HCT116 (cell line): ENCODE data around the gene MAN1A1. TPM values are rescaled to one million over a fixed set of nuclear protein-coding genes. Genes with fewer than 3 reads are reported as not detected.

ENCODE experiments used
- ATAC-seq: fragments of 200-7000 bp; cut with Tn5 transposase; 2 replicates; pipeline ENCODE4 v1.9.1; 2020; ENCODE audit warnings: mild to moderate bottlenecking, moderate library complexity
- BruUV-seq: library from RNA; stranded (reverse); fragments of 400-500 nt; replicated peaks from 2 replicates; lab custom pipeline; 2021; lab: Mats Ljungman, UMichigan
- CTCF ChIA-PET: fragments of 300-600 bp; sonication (Branson Sonifier 250); formaldehyde crosslinking; loops from one replicate; lab custom pipeline; 2021; ENCODE audit warnings: antibody characterized with exemption; lab: Charles Lee
- POLR2A ChIA-PET: fragments of 300-600, 350-600 bp; sonication (Branson Sonifier 250); formaldehyde crosslinking; loops from one replicate; lab custom pipeline; 2021; ENCODE audit warnings: antibody characterized with exemption; lab: Charles Lee
- RAD21 ChIA-PET, 2 experiments: fragments of 300-600 bp; sonication (Branson Sonifier 250); formaldehyde crosslinking; loops; one replicate each; lab custom pipeline; 2023; ENCODE audit warnings: low total read pairs in 2 of 2; ENCODE audit not compliant: uncharacterized antibody in 2 of 2, unreplicated experiment in 2 of 2, low non-redundant PET in 1 of 2; lab: Charles Lee
- DNase-seq: peaks from one replicate; pipeline ENCODE4 v3.0.0-alpha.2; 2010; ENCODE audit warnings: low read depth, low spot score
- H2AFZ ChIP-seq: fragments of 200-600 bp; shearing (Covaris generic), sonication (generic); 2 replicates; pipeline ENCODE4 v1.6.1; 2017; ENCODE audit warnings: low read depth, mixed run types, mixed read lengths, antibody characterized with exemption, low read length; ENCODE audit not compliant: poor library complexity, severe bottlenecking
- H3K27ac ChIP-seq: 2 replicates; pipeline ENCODE4 v1.5.1; 2012; ENCODE audit warnings: low read depth, low read length
- H3K27me3 ChIP-seq: fragments of 200-600 bp; sonication (generic); 2 replicates; pipeline ENCODE4 v1.6.1; 2016; ENCODE audit warnings: mixed run types, low read length, mixed read lengths; ENCODE audit not compliant: insufficient read depth
- H3K36me3 ChIP-seq, 2 experiments: fragments of 200-500 bp in 1 of 2; fragments of 200-600 bp in 1 of 2; sonication (Bioruptor generic) in 1 of 2; sonication (generic) in 1 of 2; 2 replicates each; pipeline versions ENCODE4 v1.5.1 to v1.6.1; 2014 to 2016; ENCODE audit warnings: low read length in 2 of 2, inconsistent platforms in 1 of 2, mixed read lengths in 1 of 2, mixed run types in 1 of 2; ENCODE audit not compliant: insufficient read depth in 2 of 2, control insufficient read depth in 1 of 2
- H3K4me1 ChIP-seq, 2 experiments: fragments of 200-600 bp in 1 of 2; sonication (generic) in 1 of 2; 2 replicates each; pipeline versions ENCODE4 v1.5.1 to v1.6.1; 2012 to 2017; ENCODE audit warnings: low read length in 2 of 2, inconsistent platforms in 1 of 2, mild to moderate bottlenecking in 1 of 2, mixed read lengths in 1 of 2, mixed run types in 1 of 2, moderate library complexity in 1 of 2; ENCODE audit not compliant: insufficient read depth in 2 of 2, control insufficient read depth in 1 of 2
- H3K4me2 ChIP-seq: fragments of 200-600 bp; sonication (generic); 2 replicates; pipeline ENCODE4 v1.6.1; 2017; ENCODE audit warnings: mixed run types, low read length, mixed read lengths
- H3K4me3 ChIP-seq, 2 experiments: fragments of 200-600 bp in 1 of 2; sonication (generic) in 1 of 2; replicated peaks in 1 of 2; 2 replicates each; pipeline ENCODE4 v1.5.1; 2011 to 2016; ENCODE audit warnings: low read length in 2 of 2, control low read depth in 1 of 2, low read depth in 1 of 2, mild to moderate bottlenecking in 1 of 2, mixed read lengths in 1 of 2, mixed run types in 1 of 2
- H3K79me2 ChIP-seq: fragments of 200-600 bp; sonication (generic); 2 replicates; pipeline ENCODE4 v1.6.1; 2017; ENCODE audit warnings: mild to moderate bottlenecking, mixed run types, low read length, moderate library complexity, mixed read lengths; ENCODE audit not compliant: insufficient read depth
- H3K9ac ChIP-seq: fragments of 200-600 bp; sonication (generic); 2 replicates; pipeline ENCODE4 v1.6.1; 2016; ENCODE audit warnings: low read length, mixed read lengths
- H3K9me2 ChIP-seq: fragments of 200-600 bp; sonication (generic), shearing (Covaris generic); 2 replicates; pipeline ENCODE4 v1.6.1; 2017; ENCODE audit warnings: mixed run types, mild to moderate bottlenecking, moderate library complexity; ENCODE audit not compliant: insufficient read depth
- H3K9me3 ChIP-seq, 2 experiments: fragments of 200-500 bp in 1 of 2; fragments of 200-600 bp in 1 of 2; sonication (Bioruptor generic) in 1 of 2; sonication (generic) in 1 of 2; 2 replicates each; pipeline ENCODE4 v1.6.1; 2014 to 2017; ENCODE audit warnings: low read length in 2 of 2, mixed read lengths in 2 of 2, inconsistent platforms in 1 of 2, low read depth in 1 of 2, mild to moderate bottlenecking in 1 of 2, mixed run types in 1 of 2, moderate library complexity in 1 of 2; ENCODE audit not compliant: control insufficient read depth in 1 of 2, insufficient read depth in 1 of 2
- H4K20me1 ChIP-seq: fragments of 200-600 bp; sonication (generic), shearing (Covaris generic); 2 replicates; pipeline ENCODE4 v1.6.1; 2017; ENCODE audit warnings: mixed run types, mild to moderate bottlenecking, moderate library complexity; ENCODE audit not compliant: insufficient read depth
- CBX3 ChIP-seq: IDR thresholded peaks from 2 replicates; pipeline ENCODE4 v1.6.1; 2012; ENCODE audit warnings: low read depth
- CEBPB ChIP-seq: IDR thresholded peaks from 2 replicates; pipeline ENCODE4 v1.6.1; 2012; ENCODE audit warnings: low read depth
- EGR1 ChIP-seq: IDR thresholded peaks from 2 replicates; pipeline ENCODE4 v1.6.1; 2012; ENCODE audit warnings: low read depth
- ELF1 ChIP-seq: IDR thresholded peaks from 2 replicates; pipeline ENCODE4 v1.6.1; 2012; ENCODE audit warnings: low read depth, borderline replicate concordance
- EZH2 ChIP-seq: fragments of 200-600 bp; sonication (generic); IDR thresholded peaks from 2 replicates; pipeline ENCODE4 v1.6.1; 2017; ENCODE audit warnings: antibody characterized with exemption, mixed run types
- EZH2phosphoT487 ChIP-seq: fragments of 200-600 bp; IDR thresholded peaks from 2 replicates; pipeline ENCODE4 v1.6.1; 2018; ENCODE audit warnings: antibody characterized with exemption, borderline replicate concordance
- FOSL1 ChIP-seq: IDR thresholded peaks from 2 replicates; pipeline ENCODE4 v1.6.1; 2012; ENCODE audit warnings: low read depth
- JUND ChIP-seq: IDR thresholded peaks from 2 replicates; pipeline ENCODE4 v1.6.1; 2012
- MAX ChIP-seq: IDR thresholded peaks from 2 replicates; pipeline ENCODE4 v1.6.1; 2012
- POLR2AphosphoS5 ChIP-seq: IDR thresholded peaks from 2 replicates; pipeline ENCODE4 v1.6.1; 2011; ENCODE audit warnings: mild to moderate bottlenecking, low read depth, low read length, moderate library complexity
- RAD21 ChIP-seq: IDR thresholded peaks from 2 replicates; pipeline ENCODE4 v1.6.1; 2012; ENCODE audit warnings: low read depth, mild to moderate bottlenecking
- SIN3A ChIP-seq: IDR thresholded peaks from 2 replicates; pipeline ENCODE4 v1.6.1; 2012; ENCODE audit warnings: low read depth
- SP1 ChIP-seq: IDR thresholded peaks from 2 replicates; pipeline ENCODE4 v1.6.1; 2012; ENCODE audit warnings: low read depth
- SRF ChIP-seq: IDR thresholded peaks from 2 replicates; pipeline ENCODE4 v1.6.1; 2012; ENCODE audit warnings: low read depth
- TCF7L2 ChIP-seq: IDR thresholded peaks from 2 replicates; pipeline ENCODE4 v1.7.0; 2011; ENCODE audit warnings: borderline replicate concordance, inconsistent platforms; ENCODE audit not compliant: insufficient read depth, insufficient read length; ENCODE audit errors: extremely low read depth
- YY1 ChIP-seq: IDR thresholded peaks from 2 replicates; pipeline ENCODE4 v1.6.1; 2011; ENCODE audit warnings: low read length, low read depth, moderate library complexity, mild to moderate bottlenecking; ENCODE audit not compliant: insufficient replicate concordance; ENCODE audit errors: extremely low read depth
- ZFX ChIP-seq: fragments of 450-650 bp; IDR thresholded peaks from 2 replicates; pipeline ENCODE4 v1.6.1; 2017
- ZNF274 ChIP-seq: fragments of 200-500 bp; sonication (Bioruptor generic); IDR thresholded peaks from 2 replicates; pipeline ENCODE4 v1.6.1; 2014; ENCODE audit warnings: mild to moderate bottlenecking, low read depth, low read length, inconsistent platforms
- intact Hi-C: fragments of 100-400 bp; cut with micrococcal nuclease; formaldehyde crosslinking; loops from 2 replicates; pipeline ENCODE4 v1.10.0; 2022
- total RNA-seq: library from RNA; stranded (reverse); gene quantifications from one replicate; pipeline ENCODE4 v1.2.1, GENCODE V29; 2021; ENCODE audit not compliant: unreplicated experiment
- TF ChIP-seq, protein P1 (sequence below): IDR thresholded peaks from 2 replicates; pipeline ENCODE4 v1.6.1; 2012
- TF ChIP-seq, protein P2 (sequence below): IDR thresholded peaks from 2 replicates; pipeline ENCODE4 v1.6.1; 2012; ENCODE audit warnings: low read depth
- TF ChIP-seq, protein P3 (sequence below): IDR thresholded peaks from 2 replicates; pipeline ENCODE4 v1.6.1; 2011; ENCODE audit warnings: mild to moderate bottlenecking, low read length, moderate library complexity; ENCODE audit not compliant: insufficient replicate concordance; ENCODE audit errors: extremely low read depth

The MAN1A1 gene
- total RNA-seq, 1 experiment from 2014 or later: 46.0 TPM

- POLR2A ChIA-PET: interaction anchor here (0.8 to 1.5 kb wide), 2 partner anchors 203 to 206 kb away, joined by 3 to 7 read pairs; no protein-coding TSS in a partner anchor
- Histone ChIP-seq H3K9me3 (no peaks in the 10 kb centered on the region), H3K79me2 (peaks cover 22% of the 10 kb centered on the region), H2AFZ (no peak overlapping the region), H3K9ac (peak overlapping the region; percentile 71), H4K20me1 (no peaks in the 10 kb centered on the region), H3K4me1 (peaks cover 12 to 15% of the 10 kb centered on the region in 2 experiments), H3K4me3 (peak overlapping the region; percentile 82 to 86), H3K9me2 (no peaks in the 10 kb centered on the region), H3K27me3 (no peaks in the 10 kb centered on the region), H3K4me2 (peak overlapping the region; percentile 85), H3K36me3 (peaks cover 0 to 3% of the 10 kb centered on the region in 2 experiments; a peak in 2 of 4 replicates), H3K27ac (peak overlapping the region; percentile 78)
- peak; percentile 7 for ATAC-seq
- intact Hi-C loops: loop anchor here (5.0 to 10.0 kb wide), 6 partner anchors 277 to 1474 kb away; no protein-coding TSS in a partner anchor
- RAD21 ChIA-PET: interaction anchor here (0.8 to 1.3 kb wide), 4 partner anchors 221 to 627 kb away, joined by 3 to 12 read pairs (median 4); no protein-coding TSS in a partner anchor
- peak; percentile 48 for DNase-seq
- BruUV-seq: TSS peak; percentile 46
- CTCF ChIA-PET: interaction anchor here (0.8 to 2.1 kb wide), 13 partner anchors 16 to 1038 kb away, joined by 3 to 26 read pairs (median 4); no protein-coding TSS in a partner anchor
- TF ChIP-seq, protein P1, sequence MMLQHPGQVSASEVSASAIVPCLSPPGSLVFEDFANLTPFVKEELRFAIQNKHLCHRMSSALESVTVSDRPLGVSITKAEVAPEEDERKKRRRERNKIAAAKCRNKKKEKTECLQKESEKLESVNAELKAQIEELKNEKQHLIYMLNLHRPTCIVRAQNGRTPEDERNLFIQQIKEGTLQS: no peak
- no peak for TF ChIP-seq EZH2
- TF ChIP-seq POLR2AphosphoS5: no peak
- no peak for TF ChIP-seq RAD21
- TF ChIP-seq SIN3A: no peak
- no peak for TF ChIP-seq EGR1
- TF ChIP-seq JUND: no peak
- TF ChIP-seq CEBPB: peak; percentile 33; the same call in 1 of the 2 replicates
- no peak for TF ChIP-seq EZH2phosphoT487
- peak; percentile 21; the same call in 1 of the 2 replicates for TF ChIP-seq MAX
- TF ChIP-seq ZNF274: no peak
- TF ChIP-seq, protein P2, sequence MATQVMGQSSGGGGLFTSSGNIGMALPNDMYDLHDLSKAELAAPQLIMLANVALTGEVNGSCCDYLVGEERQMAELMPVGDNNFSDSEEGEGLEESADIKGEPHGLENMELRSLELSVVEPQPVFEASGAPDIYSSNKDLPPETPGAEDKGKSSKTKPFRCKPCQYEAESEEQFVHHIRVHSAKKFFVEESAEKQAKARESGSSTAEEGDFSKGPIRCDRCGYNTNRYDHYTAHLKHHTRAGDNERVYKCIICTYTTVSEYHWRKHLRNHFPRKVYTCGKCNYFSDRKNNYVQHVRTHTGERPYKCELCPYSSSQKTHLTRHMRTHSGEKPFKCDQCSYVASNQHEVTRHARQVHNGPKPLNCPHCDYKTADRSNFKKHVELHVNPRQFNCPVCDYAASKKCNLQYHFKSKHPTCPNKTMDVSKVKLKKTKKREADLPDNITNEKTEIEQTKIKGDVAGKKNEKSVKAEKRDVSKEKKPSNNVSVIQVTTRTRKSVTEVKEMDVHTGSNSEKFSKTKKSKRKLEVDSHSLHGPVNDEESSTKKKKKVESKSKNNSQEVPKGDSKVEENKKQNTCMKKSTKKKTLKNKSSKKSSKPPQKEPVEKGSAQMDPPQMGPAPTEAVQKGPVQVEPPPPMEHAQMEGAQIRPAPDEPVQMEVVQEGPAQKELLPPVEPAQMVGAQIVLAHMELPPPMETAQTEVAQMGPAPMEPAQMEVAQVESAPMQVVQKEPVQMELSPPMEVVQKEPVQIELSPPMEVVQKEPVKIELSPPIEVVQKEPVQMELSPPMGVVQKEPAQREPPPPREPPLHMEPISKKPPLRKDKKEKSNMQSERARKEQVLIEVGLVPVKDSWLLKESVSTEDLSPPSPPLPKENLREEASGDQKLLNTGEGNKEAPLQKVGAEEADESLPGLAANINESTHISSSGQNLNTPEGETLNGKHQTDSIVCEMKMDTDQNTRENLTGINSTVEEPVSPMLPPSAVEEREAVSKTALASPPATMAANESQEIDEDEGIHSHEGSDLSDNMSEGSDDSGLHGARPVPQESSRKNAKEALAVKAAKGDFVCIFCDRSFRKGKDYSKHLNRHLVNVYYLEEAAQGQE: no peak
- no peak for TF ChIP-seq ELF1
- TF ChIP-seq, protein P3, sequence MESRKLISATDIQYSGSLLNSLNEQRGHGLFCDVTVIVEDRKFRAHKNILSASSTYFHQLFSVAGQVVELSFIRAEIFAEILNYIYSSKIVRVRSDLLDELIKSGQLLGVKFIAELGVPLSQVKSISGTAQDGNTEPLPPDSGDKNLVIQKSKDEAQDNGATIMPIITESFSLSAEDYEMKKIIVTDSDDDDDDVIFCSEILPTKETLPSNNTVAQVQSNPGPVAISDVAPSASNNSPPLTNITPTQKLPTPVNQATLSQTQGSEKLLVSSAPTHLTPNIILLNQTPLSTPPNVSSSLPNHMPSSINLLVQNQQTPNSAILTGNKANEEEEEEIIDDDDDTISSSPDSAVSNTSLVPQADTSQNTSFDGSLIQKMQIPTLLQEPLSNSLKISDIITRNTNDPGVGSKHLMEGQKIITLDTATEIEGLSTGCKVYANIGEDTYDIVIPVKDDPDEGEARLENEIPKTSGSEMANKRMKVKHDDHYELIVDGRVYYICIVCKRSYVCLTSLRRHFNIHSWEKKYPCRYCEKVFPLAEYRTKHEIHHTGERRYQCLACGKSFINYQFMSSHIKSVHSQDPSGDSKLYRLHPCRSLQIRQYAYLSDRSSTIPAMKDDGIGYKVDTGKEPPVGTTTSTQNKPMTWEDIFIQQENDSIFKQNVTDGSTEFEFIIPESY: no peak
- TF ChIP-seq SP1: peak; percentile 23; the same call in 1 of the 2 replicates
- no peak; the same call in 1 of the 2 replicates for TF ChIP-seq CBX3
- no peak for TF ChIP-seq ZFX
- TF ChIP-seq FOSL1: no peak
- TF ChIP-seq SRF: no peak
- TF ChIP-seq TCF7L2: no peak
- TF ChIP-seq YY1: no peak
Measured at GRCh38 chr6:119350202-119350951, 816 bp upstream of the MAN1A1 start.
